Measurements from ENCODE around the gene USP49.

DNA sequence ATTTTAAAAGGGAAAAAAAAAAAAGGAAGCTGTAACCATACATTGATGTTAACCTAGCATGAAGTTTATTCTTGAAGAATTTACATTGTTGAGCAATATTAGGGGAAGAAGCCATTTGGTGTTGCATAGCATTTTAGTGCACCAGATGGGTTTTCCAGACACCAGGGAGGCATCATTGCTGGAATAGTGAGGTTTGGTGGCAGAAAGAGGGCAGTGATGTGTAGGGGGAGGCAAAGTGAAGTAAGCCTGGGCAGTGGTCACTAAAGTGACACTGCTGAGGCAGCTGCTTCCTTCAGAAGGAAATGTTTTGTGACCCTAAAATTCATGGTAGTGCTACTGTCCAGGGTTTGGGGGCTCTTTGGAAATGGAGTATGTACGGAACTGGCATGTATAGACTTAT lies 105.1 kb downstream of the USP49 start:
- TF ChIP-seq, protein P1, sequence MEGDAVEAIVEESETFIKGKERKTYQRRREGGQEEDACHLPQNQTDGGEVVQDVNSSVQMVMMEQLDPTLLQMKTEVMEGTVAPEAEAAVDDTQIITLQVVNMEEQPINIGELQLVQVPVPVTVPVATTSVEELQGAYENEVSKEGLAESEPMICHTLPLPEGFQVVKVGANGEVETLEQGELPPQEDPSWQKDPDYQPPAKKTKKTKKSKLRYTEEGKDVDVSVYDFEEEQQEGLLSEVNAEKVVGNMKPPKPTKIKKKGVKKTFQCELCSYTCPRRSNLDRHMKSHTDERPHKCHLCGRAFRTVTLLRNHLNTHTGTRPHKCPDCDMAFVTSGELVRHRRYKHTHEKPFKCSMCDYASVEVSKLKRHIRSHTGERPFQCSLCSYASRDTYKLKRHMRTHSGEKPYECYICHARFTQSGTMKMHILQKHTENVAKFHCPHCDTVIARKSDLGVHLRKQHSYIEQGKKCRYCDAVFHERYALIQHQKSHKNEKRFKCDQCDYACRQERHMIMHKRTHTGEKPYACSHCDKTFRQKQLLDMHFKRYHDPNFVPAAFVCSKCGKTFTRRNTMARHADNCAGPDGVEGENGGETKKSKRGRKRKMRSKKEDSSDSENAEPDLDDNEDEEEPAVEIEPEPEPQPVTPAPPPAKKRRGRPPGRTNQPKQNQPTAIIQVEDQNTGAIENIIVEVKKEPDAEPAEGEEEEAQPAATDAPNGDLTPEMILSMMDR (IDR thresholded peaks at IDR 0.05): no peak
- TF ChIP-seq ZFX (IDR thresholded peaks at IDR 0.05; ENCODE audit: borderline replicate concordance): no peak

Measured in 22Rv1 (cell line).